Mammary epithelial cell (primary cell): Measurements from ENCODE around the gene COPS7A.

Experiments
- CTCF ChIP-seq, 2 donors: IDR thresholded peaks in 1 of 2; conservative IDR thresholded peaks in 1 of 2; 2 replicates each; pipeline ENCODE4 v1.5.1; 2011 to 2012; ENCODE audit warnings: inconsistent platforms in 2 of 2, low read length in 2 of 2, mild to moderate bottlenecking in 2 of 2, control low read depth in 1 of 2, low read depth in 1 of 2; ENCODE audit not compliant: insufficient read depth in 1 of 2; ENCODE audit errors: extremely low read depth in 1 of 2
- EZH2 ChIP-seq: IDR thresholded peaks from 2 replicates; pipeline ENCODE4 v1.6.1; 2012; ENCODE audit warnings: low read length, inconsistent platforms, borderline replicate concordance

DNA sequence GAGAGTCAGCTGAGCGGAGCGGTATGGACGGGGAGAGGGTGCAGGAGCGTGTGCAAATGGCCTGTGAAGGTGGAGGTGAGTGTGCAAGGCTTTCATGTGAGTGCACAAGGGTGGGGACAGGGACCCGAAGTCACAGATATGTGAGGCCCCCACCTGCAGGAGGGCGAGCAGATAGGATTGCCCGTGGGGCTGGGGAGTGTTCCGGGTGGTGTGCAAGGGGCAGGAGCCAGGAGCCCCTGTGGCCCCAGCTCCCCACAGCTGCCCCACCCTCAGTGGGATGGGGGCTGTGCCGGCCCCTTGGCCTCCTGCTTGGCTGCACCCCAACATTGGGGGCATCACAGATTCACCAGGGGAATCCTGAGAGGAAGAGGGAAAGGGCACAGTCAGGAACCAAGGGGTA, 29.1 kb upstream of the COPS7A start:
- TF ChIP-seq CTCF (conservative IDR thresholded peaks at IDR 0.05 in 1 of 2, IDR thresholded peaks at IDR 0.05 in 1 of 2; ENCODE audit: extremely low read depth in 1 of 2, insufficient read depth in 1 of 2, low read depth in 1 of 2, low read length in 2 of 2) (no peak), EZH2 (no peak)
